ENCODE results near the gene RARS2.

GRCh38 chr6:87543696-87544473 lies 45.9 kb downstream of the RARS2 start:
- TF ChIP-seq CTCF (conservative IDR thresholded peaks at IDR 0.05 in 1 of 2, IDR thresholded peaks at IDR 0.05 in 1 of 2; ENCODE audit: extremely low read depth in 1 of 2, insufficient read depth in 1 of 2, low read depth in 1 of 2, low read length in 2 of 2) = no peak
- TF ChIP-seq EZH2 (IDR thresholded peaks at IDR 0.05; ENCODE audit: borderline replicate concordance, low read length) = no peak

All from mammary epithelial cell (primary cell).